Fibroblast of mammary gland (primary cell): ENCODE results near the gene TEX29.

Experiments
- DNase-seq: peaks from one replicate; pipeline ENCODE4 v3.0.0-alpha.2; 2010; ENCODE audit warnings: low read depth
- H3K4me3 ChIP-seq: 2 replicates; pipeline ENCODE4 v1.5.1; 2011; ENCODE audit warnings: low read depth, mild to moderate bottlenecking, low read length, moderate library complexity; ENCODE audit not compliant: control insufficient read depth
- TF ChIP-seq, protein P1 (sequence below): conservative IDR thresholded peaks from 2 replicates; pipeline ENCODE4 v1.5.1; 2011; ENCODE audit warnings: low read depth, low read length, inconsistent platforms; ENCODE audit not compliant: control insufficient read depth, insufficient read depth

TEX29 gene

GRCh38 chr13:111283457-111283856 is 37.0 kb upstream of the TEX29 start:
- DNase-seq, result no peak
- no peak overlapping the region for H3K4me3 ChIP-seq
- TF ChIP-seq, protein P1, sequence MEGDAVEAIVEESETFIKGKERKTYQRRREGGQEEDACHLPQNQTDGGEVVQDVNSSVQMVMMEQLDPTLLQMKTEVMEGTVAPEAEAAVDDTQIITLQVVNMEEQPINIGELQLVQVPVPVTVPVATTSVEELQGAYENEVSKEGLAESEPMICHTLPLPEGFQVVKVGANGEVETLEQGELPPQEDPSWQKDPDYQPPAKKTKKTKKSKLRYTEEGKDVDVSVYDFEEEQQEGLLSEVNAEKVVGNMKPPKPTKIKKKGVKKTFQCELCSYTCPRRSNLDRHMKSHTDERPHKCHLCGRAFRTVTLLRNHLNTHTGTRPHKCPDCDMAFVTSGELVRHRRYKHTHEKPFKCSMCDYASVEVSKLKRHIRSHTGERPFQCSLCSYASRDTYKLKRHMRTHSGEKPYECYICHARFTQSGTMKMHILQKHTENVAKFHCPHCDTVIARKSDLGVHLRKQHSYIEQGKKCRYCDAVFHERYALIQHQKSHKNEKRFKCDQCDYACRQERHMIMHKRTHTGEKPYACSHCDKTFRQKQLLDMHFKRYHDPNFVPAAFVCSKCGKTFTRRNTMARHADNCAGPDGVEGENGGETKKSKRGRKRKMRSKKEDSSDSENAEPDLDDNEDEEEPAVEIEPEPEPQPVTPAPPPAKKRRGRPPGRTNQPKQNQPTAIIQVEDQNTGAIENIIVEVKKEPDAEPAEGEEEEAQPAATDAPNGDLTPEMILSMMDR, result no peak

GRCh38 chr13:111283991-111284390 is 36.5 kb upstream of the TEX29 start:
- H3K4me3 ChIP-seq, result no peak overlapping the region
- TF ChIP-seq, protein P1, result no peak
- DNase-seq, result no peak

DNA sequence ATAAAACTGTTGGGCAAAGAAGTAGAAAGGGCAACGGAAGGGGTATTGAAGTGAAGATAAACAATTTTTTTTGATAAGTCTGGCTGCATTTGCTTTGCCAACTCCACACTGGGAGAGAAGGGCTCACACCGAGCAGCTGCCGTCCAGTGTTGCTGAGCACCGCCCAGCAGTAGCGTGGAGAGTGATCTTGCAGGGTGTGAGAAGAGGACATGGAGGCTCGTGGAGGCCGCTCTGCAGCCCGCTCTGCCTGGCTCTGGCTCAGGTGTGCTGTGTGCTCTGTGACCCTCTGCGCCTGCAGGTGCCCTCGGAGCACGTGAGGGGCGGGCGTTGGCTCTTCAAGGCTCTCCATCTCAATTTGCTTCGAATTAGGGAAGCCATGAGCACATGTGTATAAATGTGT is 35.9 kb upstream of the TEX29 start:
- no peak overlapping the region for H3K4me3 ChIP-seq
- TF ChIP-seq, protein P1, result no peak
- no peak for DNase-seq

GRCh38 chr13:111286162-111286561 is 34.3 kb upstream of the TEX29 start:
- TF ChIP-seq, protein P1, result no peak
- DNase-seq, result no peak

DNA sequence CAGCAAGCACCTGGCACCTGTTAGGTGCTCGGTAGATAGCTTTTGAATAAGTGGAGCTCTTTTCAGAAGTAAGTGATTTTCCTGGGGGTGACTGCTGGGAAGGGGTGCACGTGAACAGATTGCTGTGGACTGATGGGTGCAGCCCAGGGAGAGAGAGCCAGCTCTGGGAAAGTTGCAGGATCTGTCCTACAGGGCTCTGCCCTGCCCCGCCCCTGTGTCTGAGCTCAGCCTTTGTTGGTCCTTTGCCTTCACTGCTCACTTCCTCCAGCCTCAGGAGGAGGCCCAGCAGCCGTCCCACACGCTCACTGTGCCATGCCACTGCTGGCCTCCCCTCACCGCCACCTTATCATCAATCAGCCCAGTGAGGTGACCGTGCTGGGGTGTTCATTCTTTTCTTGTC is 33.7 kb upstream of the TEX29 start:
- DNase-seq, result no peak
- H3K4me3 ChIP-seq, result no peak overlapping the region
- TF ChIP-seq, protein P1, result no peak

More at GRCh38 chr13:111286162-111286561, 34.3 kb upstream of the TEX29 start:
- no peak overlapping the region for H3K4me3 ChIP-seq

DNA sequence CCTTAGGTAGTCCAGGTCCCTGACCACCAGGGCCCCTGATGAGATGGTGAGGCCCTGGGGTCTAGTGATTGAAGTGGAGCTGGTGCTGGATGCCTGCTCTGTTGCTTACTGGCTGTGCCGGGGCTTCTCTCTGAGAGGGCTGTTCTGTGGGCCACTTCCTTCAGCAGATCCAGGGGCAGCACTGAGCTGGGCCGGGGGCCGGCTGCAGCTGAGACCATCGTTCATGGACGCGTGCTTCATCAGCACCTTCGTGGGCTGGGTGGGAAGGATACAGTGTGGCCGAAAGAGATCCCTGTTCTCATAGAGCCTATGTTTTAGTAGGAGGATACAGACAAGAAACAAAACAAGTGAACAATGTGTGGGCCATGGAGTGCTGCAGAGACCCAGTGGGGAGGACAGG is 33.2 kb upstream of the TEX29 start:
- TF ChIP-seq, protein P1, result no peak
- H3K4me3 ChIP-seq, result no peak overlapping the region
- DNase-seq, result no peak

- no peak overlapping the region for H3K4me3 ChIP-seq
- TF ChIP-seq, protein P1, result no peak
- no peak for DNase-seq
Observed at GRCh38 chr13:111288276-111288675, 32.2 kb upstream of the TEX29 start.
